NCI-H2107 (cell line): ENCODE data around the gene CARHSP1.
"Not testable (repeated sequence)": the region's sequence is repeated elsewhere in the genome, so short reads cannot be mapped to it uniquely, and the experiment has no call there.

ENCODE experiments used
- DNase-seq: peaks from one replicate; lab custom pipeline; 2025; lab: John Stamatoyannopoulos, UW

The CARHSP1 gene

GRCh38 chr16:8872071-8872470 is 3.3 kb upstream of the CARHSP1 start:
- no peak for DNase-seq

- DNase-seq = not testable (repeated sequence)
Observed at GRCh38 chr16:8869988-8870241, 1.1 kb upstream of the CARHSP1 start.

GRCh38 chr16:8869212-8869987 is 594 bp upstream of the CARHSP1 start:
- no peak for DNase-seq

- no peak for DNase-seq
Observed at GRCh38 chr16:8867932-8868415, 832 bp downstream of the CARHSP1 start.

GRCh38 chr16:8867216-8867931 is 1.4 kb downstream of the CARHSP1 start:
- DNase-seq = no peak

GRCh38 chr16:8866884-8867215 is 2.0 kb downstream of the CARHSP1 start:
- DNase-seq = no peak

GRCh38 chr16:8866118-8866883 is 2.5 kb downstream of the CARHSP1 start:
- no peak for DNase-seq

GRCh38 chr16:8865145-8865882 is 3.5 kb downstream of the CARHSP1 start:
- no peak for DNase-seq

GRCh38 chr16:8864480-8865110 is 4.2 kb downstream of the CARHSP1 start:
- no peak for DNase-seq

GRCh38 chr16:8863594-8864424 is 5.0 kb downstream of the CARHSP1 start:
- DNase-seq = no peak

GRCh38 chr16:8862309-8863130 is 6.3 kb downstream of the CARHSP1 start:
- DNase-seq = no peak

GRCh38 chr16:8861563-8862308 is 7.1 kb downstream of the CARHSP1 start:
- no peak for DNase-seq

- DNase-seq = no peak
Observed at GRCh38 chr16:8859913-8860881, 8.6 kb downstream of the CARHSP1 start.

- DNase-seq = no peak
Observed at GRCh38 chr16:8858994-8859912, 9.6 kb downstream of the CARHSP1 start.

GRCh38 chr16:8855972-8856371 is 12.8 kb downstream of the CARHSP1 start:
- DNase-seq = no peak

- DNase-seq = no peak
Observed at GRCh38 chr16:8855051-8855786, 13.6 kb downstream of the CARHSP1 start.
